ENCODE results near the gene LHX4.

GRCh38 chr1:180288940-180289339 is 58.9 kb downstream of the LHX4 start:
- TF ChIP-seq MAZ (CRISPR knock-in tag; conservative IDR thresholded peaks at IDR 0.05 in 1 of 2, IDR thresholded peaks at IDR 0.05 in 1 of 2), result no peak; a peak in 1 of 4 replicates
- TF ChIP-seq HNRNPL (IDR thresholded peaks at IDR 0.05; ENCODE audit: low read depth, low read length), result no peak
- TF ChIP-seq NFE2 (IDR thresholded peaks at IDR 0.05; ENCODE audit: low read depth), result no peak

Data from K562 (cell line).